Fibroblast of skin of left biceps (primary cell): ENCODE data around the gene STK17B.

ENCODE experiments used
- DNase-seq, 2 experiments: peaks; one replicate each; pipeline ENCODE4 v3.0.0-alpha.2; 2013; ENCODE audit warnings: low read depth in 2 of 2

Gene STK17B

GRCh38 chr2:196159221-196159892, 12.0 kb downstream of the STK17B start:
- DNase-seq: no peak

GRCh38 chr2:196155575-196155974, 15.8 kb downstream of the STK17B start:
- no peak for DNase-seq

GRCh38 chr2:196153480-196153879, 17.9 kb downstream of the STK17B start:
- no peak for DNase-seq

- no peak for DNase-seq
Observed at GRCh38 chr2:196149948-196150347, 21.4 kb downstream of the STK17B start.

- DNase-seq: no peak
Observed at GRCh38 chr2:196148736-196149135, 22.6 kb downstream of the STK17B start.

- no peak for DNase-seq
Observed at GRCh38 chr2:196145256-196145655, 26.1 kb downstream of the STK17B start.

- no peak for DNase-seq
Observed at GRCh38 chr2:196144513-196145126, 26.8 kb downstream of the STK17B start.

GRCh38 chr2:196143730-196144131, 27.6 kb downstream of the STK17B start:
- no peak for DNase-seq

- DNase-seq: no peak
Observed at GRCh38 chr2:196142825-196143224, 28.6 kb downstream of the STK17B start.

GRCh38 chr2:196140213-196140612, 31.2 kb downstream of the STK17B start:
- DNase-seq: no peak

GRCh38 chr2:196137271-196137670, 34.1 kb downstream of the STK17B start:
- no peak for DNase-seq

- DNase-seq: no peak
Observed at GRCh38 chr2:196136151-196136550, 35.2 kb downstream of the STK17B start.

GRCh38 chr2:196131949-196132925, 39.1 kb downstream of the STK17B start:
- no peak for DNase-seq

GRCh38 chr2:196131384-196131937, 39.9 kb downstream of the STK17B start:
- no peak for DNase-seq

GRCh38 chr2:196130039-196130825, 41.1 kb downstream of the STK17B start:
- DNase-seq: no peak

GRCh38 chr2:196128749-196129148, 42.6 kb downstream of the STK17B start:
- no peak for DNase-seq

- DNase-seq: no peak
Observed at GRCh38 chr2:196125596-196125995, 45.8 kb downstream of the STK17B start.

- DNase-seq: no peak
Observed at GRCh38 chr2:196123679-196124373, 47.6 kb downstream of the STK17B start.

GRCh38 chr2:196119926-196120325, 51.5 kb downstream of the STK17B start:
- DNase-seq: no peak

GRCh38 chr2:196117214-196117705, 54.1 kb downstream of the STK17B start:
- no peak for DNase-seq
